HG02840 (cell line): ENCODE results near the gene NELFA.

ENCODE experiments used
- ATAC-seq: cut with Tn5 transposase; IDR thresholded peaks from one replicate; pipeline ENCODE4 v1.9.1; 2021; ENCODE audit warnings: mild to moderate bottlenecking, moderate library complexity, moderate number of reproducible peaks; ENCODE audit not compliant: unreplicated experiment, low FRiP score

The NELFA gene

DNA sequence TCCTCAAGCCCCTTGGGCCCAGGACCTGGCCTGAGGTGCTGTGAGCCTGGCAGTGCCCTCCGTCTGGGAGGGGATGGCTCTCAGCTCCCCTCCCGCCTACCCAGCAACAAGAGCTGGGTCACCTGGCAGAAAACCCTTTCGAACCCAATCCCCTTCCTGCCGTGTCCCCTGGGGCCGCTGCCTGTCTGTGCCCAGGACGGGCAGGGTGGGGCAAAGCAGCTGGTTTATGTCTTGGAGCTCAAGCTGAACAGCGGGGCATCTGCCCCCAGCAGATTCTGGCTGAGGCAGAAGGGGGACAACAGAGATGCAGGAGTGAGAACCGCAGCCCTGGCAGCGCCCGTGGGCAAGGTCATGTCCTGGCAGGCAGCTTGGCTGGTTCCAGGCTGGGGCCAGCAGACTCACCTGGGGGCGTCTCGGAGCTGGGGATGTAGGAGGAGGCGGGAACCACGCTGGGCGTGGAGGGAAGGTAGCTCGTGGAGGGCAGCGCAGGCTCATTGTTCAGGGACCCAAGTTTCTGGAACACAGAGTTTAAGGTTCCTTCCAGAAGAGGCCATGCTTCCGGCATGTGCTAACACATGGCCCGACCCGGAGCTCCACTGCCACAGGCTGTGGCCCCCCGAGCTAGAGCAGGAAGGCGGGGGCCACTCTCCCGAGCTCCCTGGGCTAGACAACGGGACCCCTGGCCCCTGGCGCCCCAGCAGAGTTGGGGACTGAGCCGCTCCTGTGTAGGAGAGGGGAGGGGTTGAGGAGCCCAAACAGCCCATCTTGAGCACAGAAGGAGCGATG, 24.2 kb downstream of the NELFA start:
- no peak for ATAC-seq

- no peak for ATAC-seq
Measured at GRCh38 chr4:1983846-1984405, 24.8 kb downstream of the NELFA start.

- no peak for ATAC-seq
Measured at GRCh38 chr4:1983053-1983845, 25.5 kb downstream of the NELFA start.

DNA sequence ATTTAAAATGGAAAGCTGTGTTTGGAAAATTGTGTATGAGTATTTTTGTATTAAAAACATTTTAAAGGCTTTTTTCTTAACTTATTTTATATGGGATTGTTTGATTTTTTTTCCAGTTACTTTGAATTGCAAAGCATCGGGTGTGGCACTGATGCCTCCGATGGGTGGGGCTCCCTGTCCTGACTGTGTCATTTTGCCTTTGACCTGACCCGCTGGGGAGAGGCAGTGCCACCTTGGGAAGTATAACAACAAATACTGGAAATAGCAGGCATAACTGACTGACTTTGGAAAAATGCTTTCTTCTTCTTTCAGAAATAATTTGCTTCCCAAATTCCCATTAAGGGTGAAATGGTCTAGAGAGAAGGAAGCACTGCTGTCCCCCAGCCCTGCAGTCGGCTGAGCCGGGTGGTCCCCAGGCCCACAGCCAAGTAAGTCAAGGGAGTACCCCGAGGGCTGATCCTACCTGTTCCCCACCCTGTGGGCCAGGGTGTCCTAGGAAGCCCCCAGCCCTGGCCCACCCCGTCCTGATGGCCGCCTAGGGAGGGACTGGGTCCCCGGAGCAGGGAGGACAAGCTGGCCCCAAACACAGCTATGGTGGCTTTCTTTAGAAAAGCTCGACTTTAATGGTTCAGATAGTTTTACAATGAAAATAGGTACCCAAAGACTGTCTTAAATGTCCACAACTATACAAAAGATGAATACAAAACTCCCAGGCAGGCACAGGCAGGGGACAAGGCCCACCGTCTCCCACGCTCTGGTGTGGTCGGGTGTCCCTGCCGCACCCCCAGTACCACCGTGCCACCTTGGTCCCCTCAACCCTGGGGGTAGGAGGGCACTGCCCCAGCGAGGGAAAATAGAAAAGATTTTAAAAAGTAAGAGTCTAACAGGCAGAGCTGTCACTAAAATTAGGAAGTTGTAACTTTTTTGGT, 26.4 kb downstream of the NELFA start:
- no peak for ATAC-seq

- no peak for ATAC-seq
Measured at GRCh38 chr4:1981251-1982058, 27.3 kb downstream of the NELFA start.

DNA sequence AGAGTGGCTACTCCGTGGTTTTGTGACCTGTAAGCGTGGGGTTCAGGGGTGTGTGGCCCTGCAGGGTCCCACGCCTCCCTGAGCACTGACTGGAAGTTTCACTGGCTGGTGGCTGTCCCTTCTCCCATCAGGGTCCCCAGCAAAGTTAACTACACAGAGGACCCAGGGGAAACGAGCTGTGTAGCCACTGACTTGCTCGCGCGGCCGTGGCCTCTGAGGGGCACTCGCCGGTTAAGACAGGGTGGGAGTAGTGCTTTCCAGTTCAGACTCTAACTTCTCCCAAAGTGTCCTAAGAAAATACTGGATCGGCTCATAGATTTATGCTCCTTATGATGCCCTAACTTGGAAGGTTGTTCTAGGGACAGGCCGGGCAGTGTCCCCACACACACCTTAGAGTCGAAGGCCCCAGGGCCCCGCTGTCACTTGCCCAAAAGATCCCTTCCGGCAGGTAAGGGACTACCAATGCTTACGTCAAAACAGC, 28.2 kb downstream of the NELFA start:
- ATAC-seq: no peak

DNA sequence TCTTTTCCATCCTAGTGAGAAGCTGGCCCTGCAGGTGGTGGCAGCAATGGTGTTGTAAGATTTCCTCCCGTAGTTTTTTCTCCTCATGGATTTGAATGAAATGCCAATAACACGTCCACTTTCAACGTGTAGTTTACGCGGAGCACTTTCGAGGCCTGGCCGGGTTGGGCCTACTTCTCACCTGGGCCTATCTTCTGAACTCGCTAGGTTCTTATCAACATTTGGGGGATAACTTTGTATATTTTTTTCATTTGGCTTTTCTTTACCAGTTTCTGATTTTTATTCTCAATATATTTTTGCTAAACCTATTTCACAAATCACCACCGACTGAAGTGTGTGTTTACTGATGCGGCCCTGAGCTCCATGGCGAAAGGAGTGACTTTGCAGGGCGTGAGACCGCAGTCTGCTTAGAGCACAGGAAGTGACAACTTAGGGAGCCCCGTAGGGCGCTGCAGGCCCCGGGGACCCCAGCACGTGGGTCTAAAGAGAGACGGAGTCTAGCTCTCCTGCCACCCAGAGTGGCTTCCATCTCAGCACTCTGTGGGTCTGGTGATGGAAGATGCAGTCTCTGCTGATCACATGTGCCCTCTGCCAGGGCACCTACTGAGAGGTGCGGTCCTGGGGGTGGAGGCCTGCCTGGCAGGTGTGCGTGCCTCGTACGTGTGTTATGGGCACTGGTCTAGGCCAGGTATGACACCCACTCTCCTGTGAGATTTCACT, 29.1 kb downstream of the NELFA start:
- ATAC-seq: no peak

- no peak for ATAC-seq
Measured at GRCh38 chr4:1978741-1979476, 29.9 kb downstream of the NELFA start.

- ATAC-seq: no peak
Measured at GRCh38 chr4:1978226-1978625, 30.5 kb downstream of the NELFA start.

DNA sequence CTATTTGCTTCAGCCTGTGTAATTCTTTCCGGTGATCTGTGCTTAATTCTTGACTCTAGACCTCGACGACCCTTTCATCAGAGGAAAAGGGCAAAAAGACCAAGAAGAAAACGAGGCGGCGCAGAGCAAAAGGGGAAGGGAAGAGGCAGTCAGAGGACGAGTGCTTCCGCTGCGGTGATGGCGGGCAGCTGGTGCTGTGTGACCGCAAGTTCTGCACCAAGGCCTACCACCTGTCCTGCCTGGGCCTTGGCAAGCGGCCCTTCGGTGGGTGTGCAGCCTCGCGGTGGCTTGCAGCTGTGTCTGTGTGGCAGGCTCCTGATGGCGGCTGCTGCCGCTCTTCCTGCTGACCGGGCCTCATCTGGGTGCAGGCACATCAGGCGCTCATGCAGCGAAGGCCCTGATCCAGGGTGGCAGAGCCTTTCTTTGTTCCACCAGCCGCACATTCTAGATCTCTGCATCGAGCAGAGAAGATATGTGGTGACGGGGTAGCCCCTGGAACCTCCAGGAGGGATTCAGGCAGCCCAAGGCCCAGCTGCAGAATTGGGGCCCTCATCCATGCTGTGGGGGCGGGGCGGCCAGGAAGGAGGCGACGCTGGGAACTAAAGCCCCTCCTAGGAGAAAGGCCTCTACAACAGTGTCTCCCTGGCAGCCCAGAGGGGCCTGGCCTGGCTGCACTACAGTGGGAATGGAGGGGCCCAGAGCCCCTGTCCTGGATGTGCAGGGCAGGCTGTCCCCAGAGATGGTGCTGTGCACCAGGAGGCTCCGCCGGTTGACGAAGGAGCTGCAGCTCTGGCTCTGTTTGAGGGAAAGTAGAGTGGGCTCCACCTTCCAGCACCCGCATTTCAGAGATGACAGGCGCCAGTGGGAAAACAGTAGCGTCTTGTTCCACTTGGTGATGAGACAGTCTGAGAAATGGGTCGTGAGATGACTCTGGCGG, 32.1 kb downstream of the NELFA start:
- ATAC-seq: no peak

GRCh38 chr4:1975880-1976279, 32.9 kb downstream of the NELFA start:
- no peak for ATAC-seq

- ATAC-seq: no peak
Measured at GRCh38 chr4:1975391-1975801, 33.4 kb downstream of the NELFA start.

DNA sequence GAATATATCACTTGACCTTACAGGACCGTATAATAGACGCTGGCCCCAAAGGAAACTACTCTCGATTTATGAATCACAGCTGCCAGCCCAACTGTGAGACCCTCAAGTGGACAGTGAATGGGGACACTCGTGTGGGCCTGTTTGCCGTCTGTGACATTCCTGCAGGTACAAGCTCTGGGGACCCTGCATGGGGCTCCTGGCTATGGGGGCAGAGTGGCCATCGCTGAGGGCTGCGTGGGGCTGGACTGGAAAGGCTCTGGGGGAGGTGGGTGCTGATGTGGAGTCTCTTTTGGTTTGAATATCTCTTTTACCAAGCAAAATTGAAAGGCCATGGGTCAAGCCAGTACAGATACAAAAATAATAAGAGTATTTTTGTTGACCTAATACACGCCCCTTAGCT, 33.9 kb downstream of the NELFA start:
- no peak for ATAC-seq

DNA sequence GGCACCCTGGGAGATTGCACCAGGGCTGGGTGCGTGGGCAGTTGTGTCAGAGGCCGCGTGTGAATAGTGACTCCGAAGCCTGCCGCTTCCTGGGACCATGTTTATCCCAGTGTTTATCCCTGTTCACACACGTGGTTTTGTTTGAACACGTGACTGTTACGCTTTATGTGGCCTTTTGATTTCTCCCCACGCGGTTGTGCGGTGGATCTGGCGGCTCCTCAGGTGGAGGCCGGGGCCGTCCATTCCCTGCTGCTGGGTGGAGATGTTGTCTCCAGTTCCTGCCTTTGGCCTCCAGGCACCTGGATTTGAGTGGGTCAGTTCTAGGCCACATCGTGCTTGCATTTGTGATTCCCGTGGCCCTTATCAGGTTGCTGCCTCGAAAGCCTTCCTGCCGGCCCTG, 35.1 kb downstream of the NELFA start:
- no peak for ATAC-seq

GRCh38 chr4:1973218-1973617, 35.6 kb downstream of the NELFA start:
- ATAC-seq: no peak

GRCh38 chr4:1972414-1972813, 36.4 kb downstream of the NELFA start:
- ATAC-seq: no peak
